HEK293T (cell line): ENCODE data around the gene HBP1.

Experiments used
- BHLHE40 ChIP-seq: fragments of 450-650 bp; IDR thresholded peaks from 2 replicates; pipeline ENCODE4 v1.6.1; 2016; ENCODE audit warnings: mild to moderate bottlenecking, moderate library complexity, borderline replicate concordance
- CTBP1 ChIP-seq: fragments of 450-650 bp; IDR thresholded peaks from 2 replicates; pipeline ENCODE4 v1.6.1; 2016; ENCODE audit warnings: borderline replicate concordance
- ELF4 ChIP-seq: fragments of 450-650 bp; IDR thresholded peaks from 2 replicates; pipeline ENCODE4 v1.6.1; 2017; ENCODE audit warnings: antibody characterized with exemption
- FOXA1 ChIP-seq: fragments of 450-650 bp; IDR thresholded peaks from 2 replicates; pipeline ENCODE4 v1.6.1; 2016; ENCODE audit warnings: mild to moderate bottlenecking
- FOXK2 ChIP-seq: fragments of 450-650 bp; IDR thresholded peaks from 2 replicates; pipeline ENCODE4 v1.6.1; 2016; ENCODE audit warnings: mild to moderate bottlenecking
- FOXM1 ChIP-seq: fragments of 450-650 bp; IDR thresholded peaks from 2 replicates; pipeline ENCODE4 v1.6.1; 2017; ENCODE audit warnings: mild to moderate bottlenecking, borderline replicate concordance
- L3MBTL2 ChIP-seq: fragments of 450-650 bp; conservative IDR thresholded peaks from 2 replicates; pipeline ENCODE4 v1.6.1; 2016; ENCODE audit warnings: mild to moderate bottlenecking
- NFRKB ChIP-seq: fragments of 450-650 bp; IDR thresholded peaks from 2 replicates; pipeline ENCODE4 v1.6.1; 2016; ENCODE audit warnings: mild to moderate bottlenecking, moderate library complexity
- PKNOX1 ChIP-seq: fragments of 450-650 bp; IDR thresholded peaks from 2 replicates; pipeline ENCODE4 v1.6.1; 2016
- SP1 ChIP-seq: fragments of 450-650 bp; IDR thresholded peaks from 2 replicates; pipeline ENCODE4 v1.6.1; 2017
- SUZ12 ChIP-seq: fragments of 450-650 bp; IDR thresholded peaks from 2 replicates; pipeline ENCODE4 v1.6.1; 2016; ENCODE audit warnings: mild to moderate bottlenecking
- TARDBP ChIP-seq: fragments of 450-650 bp; IDR thresholded peaks from 2 replicates; pipeline ENCODE4 v1.6.1; 2016
- ZNF384 ChIP-seq: fragments of 450-650 bp; IDR thresholded peaks from 2 replicates; pipeline ENCODE4 v1.6.1; 2016

DNA sequence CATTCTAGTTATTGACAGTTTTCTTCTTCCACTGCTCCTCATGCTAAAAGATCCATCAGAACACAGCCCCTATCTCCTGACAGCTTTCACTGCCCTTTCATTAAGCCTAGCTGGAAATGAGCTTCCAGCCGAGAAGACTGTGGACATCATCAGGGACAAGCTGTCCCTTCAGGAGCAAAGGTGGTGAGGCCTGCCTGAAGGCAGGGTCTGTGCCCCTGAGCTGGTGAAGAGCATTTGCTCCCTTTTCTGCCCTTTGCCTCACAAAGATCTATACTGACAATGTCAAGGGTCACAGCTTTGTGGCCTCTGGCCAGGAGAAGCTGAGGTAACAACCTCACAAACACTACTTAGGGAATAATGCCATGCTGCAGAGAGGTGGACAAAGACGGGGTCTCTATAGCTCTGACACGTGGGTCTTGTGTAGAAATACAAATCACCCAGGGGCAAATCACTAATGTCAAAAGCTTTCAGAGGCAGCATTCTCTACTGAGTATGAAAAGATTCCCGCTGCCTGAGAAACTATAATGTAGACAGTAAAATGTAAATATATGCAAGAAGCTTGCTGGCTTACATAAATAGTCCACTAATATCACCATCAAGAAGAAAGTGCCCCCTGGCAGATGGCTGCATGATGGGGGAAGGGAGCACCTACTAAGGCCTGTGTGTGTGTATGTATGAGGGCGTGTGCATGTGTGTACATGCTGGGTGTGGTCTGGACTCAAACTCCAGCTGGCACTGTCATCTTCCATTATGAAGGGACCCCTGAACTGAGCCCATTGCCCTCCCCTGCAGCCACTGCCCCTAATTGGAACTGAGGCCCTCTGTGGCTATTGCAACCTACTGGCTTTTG lies 55.8 kb downstream of the HBP1 start:
- TF ChIP-seq FOXK2 = no peak
- no peak for TF ChIP-seq SP1
- TF ChIP-seq ELF4 = no peak
- no peak for TF ChIP-seq BHLHE40
- TF ChIP-seq PKNOX1 = no peak
- no peak for TF ChIP-seq TARDBP
- no peak for TF ChIP-seq SUZ12
- TF ChIP-seq ZNF384 = no peak
- TF ChIP-seq FOXA1 = no peak
- no peak for TF ChIP-seq FOXM1
- TF ChIP-seq CTBP1 = no peak
- TF ChIP-seq L3MBTL2 = no peak
- TF ChIP-seq NFRKB = no peak
